Mesothelial cell of epicardium (in vitro differentiated cells): ENCODE data around the gene TMEM120B. TPM values are rescaled to one million over a fixed set of nuclear protein-coding genes. Genes with fewer than 3 reads are reported as not detected.

Experiments
- DNase-seq, 2 experiments: peaks; one replicate each; pipeline ENCODE4 v3.0.0; 2021; ENCODE audit warnings: low spot score in 2 of 2; ENCODE audit not compliant: unreplicated experiment in 2 of 2
- H3K27ac Mint-ChIP-seq: 2 replicates; pipeline ENCODE4 v1.8.0; 2021; ENCODE audit warnings: mixed read lengths
- H3K27me3 Mint-ChIP-seq: 2 replicates; pipeline ENCODE4 v1.8.0; 2021; ENCODE audit warnings: low read depth, mixed read lengths
- H3K36me3 Mint-ChIP-seq: 2 replicates; pipeline ENCODE4 v1.8.0; 2021; ENCODE audit warnings: mixed read lengths
- H3K4me1 Mint-ChIP-seq: 2 replicates; pipeline ENCODE4 v1.8.0; 2021; ENCODE audit warnings: mixed read lengths
- H3K4me3 Mint-ChIP-seq: 2 replicates; pipeline ENCODE4 v1.8.0; 2021; ENCODE audit warnings: mild to moderate bottlenecking, moderate library complexity, mixed read lengths
- H3K9me3 Mint-ChIP-seq: 2 replicates; pipeline ENCODE4 v1.8.0; 2021; ENCODE audit warnings: mixed read lengths
- CTCF ChIP-seq: fragments of 200-600 bp; sonication (generic); IDR thresholded peaks from one replicate; pipeline ENCODE4 v1.5.0; 2021; ENCODE audit warnings: antibody characterized with exemption; ENCODE audit not compliant: unreplicated experiment
- total RNA-seq: library from RNA; stranded (reverse); gene quantifications from 3 replicates; pipeline ENCODE4 v1.2.1, GENCODE V29; 2021

The TMEM120B gene
- total RNA-seq, 1 donor from 2014 or later, result 22.4 TPM

GRCh38 chr12:121820056-121820455 is 107.5 kb downstream of the TMEM120B start:
- H3K27me3 Mint-ChIP-seq, result no peaks in the 10 kb centered on the region
- no peak for TF ChIP-seq CTCF
- H3K4me3 Mint-ChIP-seq, result no peak overlapping the region
- DNase-seq, result no peak
- H3K27ac Mint-ChIP-seq, result no peak overlapping the region
- no peaks in the 10 kb centered on the region for H3K9me3 Mint-ChIP-seq
- no peaks in the 10 kb centered on the region for H3K4me1 Mint-ChIP-seq
- peaks cover 24% of the 10 kb centered on the region for H3K36me3 Mint-ChIP-seq

- Mint-ChIP-seq H3K36me3 (peaks cover 24% of the 10 kb centered on the region), H3K27ac (no peak overlapping the region), H3K9me3 (no peaks in the 10 kb centered on the region), H3K4me1 (no peaks in the 10 kb centered on the region), H3K4me3 (no peak overlapping the region), H3K27me3 (no peaks in the 10 kb centered on the region)
- TF ChIP-seq CTCF, result no peak
- no peak for DNase-seq
Observed at GRCh38 chr12:121822393-121823100, 110.0 kb downstream of the TMEM120B start.

GRCh38 chr12:121823101-121823726 is 110.7 kb downstream of the TMEM120B start:
- H3K36me3 Mint-ChIP-seq, result peaks cover 21% of the 10 kb centered on the region
- no peaks in the 10 kb centered on the region for H3K4me1 Mint-ChIP-seq
- no peak overlapping the region for H3K4me3 Mint-ChIP-seq

GRCh38 chr12:121823727-121824115 is 111.2 kb downstream of the TMEM120B start:
- no peak for DNase-seq
- H3K4me1 Mint-ChIP-seq, result no peaks in the 10 kb centered on the region
- peaks cover 26% of the 10 kb centered on the region for H3K36me3 Mint-ChIP-seq
- H3K9me3 Mint-ChIP-seq, result no peaks in the 10 kb centered on the region
- H3K27me3 Mint-ChIP-seq, result no peaks in the 10 kb centered on the region
- no peak overlapping the region for H3K4me3 Mint-ChIP-seq
- H3K27ac Mint-ChIP-seq, result no peak overlapping the region
- no peak for TF ChIP-seq CTCF

More at GRCh38 chr12:121823101-121823726, 110.7 kb downstream of the TMEM120B start:
- Mint-ChIP-seq H3K27ac (no peak overlapping the region), H3K27me3 (no peaks in the 10 kb centered on the region), H3K9me3 (no peaks in the 10 kb centered on the region)
- no peak for DNase-seq
- TF ChIP-seq CTCF, result no peak

GRCh38 chr12:121825041-121825523 is 112.5 kb downstream of the TMEM120B start:
- no peak overlapping the region for H3K4me3 Mint-ChIP-seq
- H3K4me1 Mint-ChIP-seq, result no peaks in the 10 kb centered on the region
- H3K27me3 Mint-ChIP-seq, result no peaks in the 10 kb centered on the region
- TF ChIP-seq CTCF, result no peak
- peaks cover 34% of the 10 kb centered on the region for H3K36me3 Mint-ChIP-seq
- H3K9me3 Mint-ChIP-seq, result no peaks in the 10 kb centered on the region
- no peak overlapping the region for H3K27ac Mint-ChIP-seq
- no peak for DNase-seq
